ENCODE measurements around the gene NINJ1.

The NINJ1 gene

GRCh38 chr9:93168581-93168980 lies 34.5 kb upstream of the NINJ1 start:
- TF ChIP-seq, protein P1, sequence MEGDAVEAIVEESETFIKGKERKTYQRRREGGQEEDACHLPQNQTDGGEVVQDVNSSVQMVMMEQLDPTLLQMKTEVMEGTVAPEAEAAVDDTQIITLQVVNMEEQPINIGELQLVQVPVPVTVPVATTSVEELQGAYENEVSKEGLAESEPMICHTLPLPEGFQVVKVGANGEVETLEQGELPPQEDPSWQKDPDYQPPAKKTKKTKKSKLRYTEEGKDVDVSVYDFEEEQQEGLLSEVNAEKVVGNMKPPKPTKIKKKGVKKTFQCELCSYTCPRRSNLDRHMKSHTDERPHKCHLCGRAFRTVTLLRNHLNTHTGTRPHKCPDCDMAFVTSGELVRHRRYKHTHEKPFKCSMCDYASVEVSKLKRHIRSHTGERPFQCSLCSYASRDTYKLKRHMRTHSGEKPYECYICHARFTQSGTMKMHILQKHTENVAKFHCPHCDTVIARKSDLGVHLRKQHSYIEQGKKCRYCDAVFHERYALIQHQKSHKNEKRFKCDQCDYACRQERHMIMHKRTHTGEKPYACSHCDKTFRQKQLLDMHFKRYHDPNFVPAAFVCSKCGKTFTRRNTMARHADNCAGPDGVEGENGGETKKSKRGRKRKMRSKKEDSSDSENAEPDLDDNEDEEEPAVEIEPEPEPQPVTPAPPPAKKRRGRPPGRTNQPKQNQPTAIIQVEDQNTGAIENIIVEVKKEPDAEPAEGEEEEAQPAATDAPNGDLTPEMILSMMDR (conservative IDR thresholded peaks at IDR 0.05) = no peak
- H3K27ac ChIP-seq = no peak overlapping the region

- 0 out of 2 replicates have a peak overlapping the region, but pooled peaks have one; percentile 51 for H3K27ac ChIP-seq
- TF ChIP-seq, protein P1 (conservative IDR thresholded peaks at IDR 0.05) = no peak
Observed at GRCh38 chr9:93167838-93168237, 33.8 kb upstream of the NINJ1 start.

DNA sequence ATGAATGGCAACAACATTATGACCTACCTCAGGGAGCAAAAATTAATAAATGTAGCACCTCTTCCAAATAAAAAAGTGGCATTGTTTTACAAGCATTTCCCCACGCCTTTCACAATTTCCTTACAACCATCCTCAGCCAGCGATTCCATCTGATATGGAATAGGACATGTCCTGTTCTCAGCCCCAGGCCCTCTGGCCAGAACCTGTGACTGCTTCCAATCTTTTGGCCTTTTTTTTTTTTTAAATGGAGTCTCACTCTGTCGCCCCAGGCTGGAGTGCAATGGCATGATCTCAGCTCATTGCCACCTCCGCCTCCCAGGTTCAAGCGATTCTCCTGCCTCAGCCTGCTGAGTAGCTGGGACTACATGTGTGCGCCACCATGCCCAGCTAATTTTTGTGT lies 33.1 kb upstream of the NINJ1 start:
- TF ChIP-seq, protein P1 (conservative IDR thresholded peaks at IDR 0.05) = no peak
- H3K27ac ChIP-seq = peak overlapping the region; percentile 51

DNA sequence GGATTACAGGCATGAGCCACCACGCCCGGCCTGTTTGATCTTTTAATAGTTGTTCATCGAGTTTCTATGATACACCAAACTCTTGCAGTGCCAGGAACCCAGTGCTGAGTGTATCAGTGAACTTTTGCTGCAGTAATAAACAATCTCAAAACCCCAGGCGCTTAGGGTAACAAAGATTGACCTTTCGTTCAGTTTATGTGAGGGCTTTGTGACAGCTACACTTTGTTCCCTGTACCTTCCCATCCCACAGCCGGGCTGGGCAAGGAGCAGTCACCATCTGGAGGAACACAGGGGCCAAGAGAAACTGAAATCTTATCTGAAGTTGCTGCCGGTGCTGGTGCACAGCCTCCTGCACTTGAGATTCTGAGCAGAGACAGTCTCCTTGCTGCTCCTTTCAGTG lies 32.6 kb upstream of the NINJ1 start:
- TF ChIP-seq, protein P1 (conservative IDR thresholded peaks at IDR 0.05) = no peak
- H3K27ac ChIP-seq = peak overlapping the region; percentile 51

DNA sequence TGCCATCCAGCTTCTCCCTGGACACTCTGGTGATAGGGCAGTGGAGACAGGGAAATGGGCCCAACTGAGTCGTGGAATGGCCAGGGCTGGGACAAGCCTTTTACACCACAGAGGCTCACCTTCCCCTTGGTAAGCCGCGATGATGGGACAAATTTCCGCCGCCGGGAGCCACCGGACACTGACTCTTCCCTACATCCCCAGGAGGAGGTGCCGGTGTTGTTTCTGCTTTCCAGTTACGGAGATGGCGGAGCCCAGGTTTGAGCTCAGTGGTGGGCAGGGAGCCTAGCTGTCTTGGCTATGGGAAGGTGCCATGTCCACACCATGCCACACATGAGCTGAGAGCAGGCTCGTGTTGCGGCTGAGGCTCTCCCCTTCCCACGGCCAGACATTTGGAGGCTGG lies 30.0 kb upstream of the NINJ1 start:
- TF ChIP-seq, protein P1 (conservative IDR thresholded peaks at IDR 0.05) = no peak

DNA sequence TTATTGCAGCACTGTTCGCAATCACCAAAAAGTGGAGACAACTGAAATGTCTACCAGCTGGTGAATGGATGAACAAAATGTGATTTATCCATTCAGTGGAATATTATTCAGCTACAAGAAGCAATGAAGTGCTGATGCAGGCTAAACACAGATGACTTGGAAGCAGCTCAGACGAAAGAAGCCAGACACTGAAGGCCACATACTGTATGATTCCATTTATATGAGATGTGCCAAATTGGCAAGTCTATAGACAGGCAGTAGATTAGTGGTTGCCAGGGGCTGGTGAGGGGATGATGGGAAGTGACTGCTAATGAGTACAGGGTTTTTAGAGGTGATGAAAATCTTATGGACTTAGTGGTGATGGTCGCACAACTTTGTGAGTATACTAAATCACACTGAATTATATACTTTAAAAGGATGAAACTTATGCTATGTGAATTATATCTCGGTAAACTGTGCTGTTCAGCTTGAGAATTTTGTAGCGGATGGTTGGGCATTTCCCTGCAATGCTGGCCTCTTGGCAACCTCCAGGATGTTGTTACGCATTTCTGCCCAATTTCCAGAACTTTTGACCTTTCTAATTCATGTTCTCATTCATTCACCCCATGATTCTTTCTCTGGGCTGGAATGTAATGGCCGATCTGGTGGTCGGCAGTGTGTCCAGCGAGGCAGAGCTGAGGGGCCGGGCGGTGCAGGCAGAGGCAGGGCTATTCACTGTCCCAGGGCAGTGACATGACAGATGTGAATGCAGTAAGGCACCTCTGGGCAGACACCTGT lies 27.9 kb upstream of the NINJ1 start:
- TF ChIP-seq, protein P1 (conservative IDR thresholded peaks at IDR 0.05) = no peak
- H3K27ac ChIP-seq = no peak overlapping the region

More for the DNA sequence above, 30.0 kb upstream of the NINJ1 start:
- H3K27ac ChIP-seq = no peak overlapping the region

- TF ChIP-seq, protein P1 (conservative IDR thresholded peaks at IDR 0.05) = peak; percentile 99
- no peak overlapping the region; the same call in 1 of the 2 replicates for H3K27ac ChIP-seq
Observed at GRCh38 chr9:93159601-93160471, 25.8 kb upstream of the NINJ1 start.
